Kidney (tissue), 14 donors: ENCODE results near the gene FDX1. TPM values are rescaled to one million over a fixed set of nuclear protein-coding genes. Genes with fewer than 3 reads are reported as not detected.

Source experiments
- DNase-seq, 5 donors: peaks; one replicate each; pipeline ENCODE4 v3.0.0-alpha.2; 2013 to 2020
- FAIRE-seq: peaks from 2 replicates; lab custom pipeline; 2012; peaks lifted over from hg19 to GRCh38; lab: Jason Lieb, UNC
- H3K27ac ChIP-seq, 2 donors: one replicate each; pipeline ENCODE4 v1.7.0; 2013; ENCODE audit warnings: low read depth in 2 of 2, low read length in 2 of 2, inconsistent platforms in 1 of 2
- H3K27me3 ChIP-seq: one replicate; pipeline ENCODE4 v1.7.1; 2013; ENCODE audit warnings: low read length, inconsistent platforms; ENCODE audit not compliant: control insufficient read depth, insufficient read depth
- H3K36me3 ChIP-seq, 3 donors: one replicate each; pipeline versions ENCODE4 v1.7.0 to v1.7.1; 2013; ENCODE audit warnings: low read length in 3 of 3, control low read depth in 1 of 3, inconsistent platforms in 1 of 3; ENCODE audit not compliant: insufficient read depth in 3 of 3, control insufficient read depth in 2 of 3
- H3K4me1 ChIP-seq, 3 donors: one replicate each; pipeline versions ENCODE4 v1.7.0 to v1.7.1; 2013; ENCODE audit warnings: low read length in 3 of 3, inconsistent platforms in 1 of 3, low read depth in 1 of 3; ENCODE audit not compliant: control insufficient read depth in 2 of 3, insufficient read depth in 2 of 3
- H3K4me3 ChIP-seq, 3 donors: one replicate each; pipeline versions ENCODE4 v1.7.0 to v1.8.1; 2013; ENCODE audit warnings: low read length in 3 of 3, control low read depth in 1 of 3, inconsistent platforms in 1 of 3
- H3K9ac ChIP-seq, 3 donors: one replicate each; pipeline versions ENCODE4 v1.7.0 to v1.7.1; 2013; ENCODE audit warnings: low read length in 3 of 3, control low read depth in 1 of 3, inconsistent platforms in 1 of 3
- H3K9me3 ChIP-seq, 3 donors: one replicate each; pipeline versions ENCODE4 v1.7.0 to v1.7.1; 2013; ENCODE audit warnings: low read length in 3 of 3, control low read depth in 1 of 3, inconsistent platforms in 1 of 3; ENCODE audit not compliant: control insufficient read depth in 2 of 3, insufficient read depth in 1 of 3
- CTCF ChIP-seq: IDR thresholded peaks from 3 replicates; pipeline ENCODE4 v1.5.1; 2012; ENCODE audit warnings: mild to moderate bottlenecking, moderate library complexity, borderline replicate concordance; ENCODE audit not compliant: insufficient read depth; ENCODE audit errors: extremely low read depth
- intact Hi-C: fragments of 100-400 bp; cut with DNase I; formaldehyde crosslinking; loops from one replicate; pipeline ENCODE4 v1.11.1; 2022
- polyA plus RNA-seq: library from polyadenylated mRNA; stranded (reverse); fragments of 350-450 nt; fragmentation: Illumina TruSeq; extraction: RNeasy Lipid Tissue Mini Kit (QIAGEN cat#74804); gene quantifications from one replicate; pipeline ENCODE4 v1.2.3, GENCODE V29; 2014; ENCODE audit warnings: low read depth, low replicate concordance; ENCODE audit not compliant: insufficient read depth
- total RNA-seq: library from RNA; stranded (reverse); fragmentation: NEBNext Ultra II Directional; extraction: Animal tissue kit (Norgen Biotek cat#: 25700); gene quantifications from one replicate; pipeline ENCODE4 v1.2.1, GENCODE V29; 2021
- donor health status: control.
- donor health status: control.
- donor health status: control.
- donor health status: control.
- donor health status: control.
- donor health status: DM: yes; HTN: yes; CAD: no.
- donor health status: Normal renal cell carcinoma (clear cell type).

FDX1 gene
- total and polyA plus RNA-seq, 2 donors from 2014 or later = 13.1 to 34.4 TPM

GRCh38 chr11:110428040-110428439 is 1.7 kb upstream of the FDX1 start:
- DNase-seq (no peak), FAIRE-seq (no peak)
- TF ChIP-seq CTCF = no peak
- Histone ChIP-seq H3K4me3 (no peak overlapping the region), H3K4me1 (peaks cover 2 to 12% (median 5%) of the 10 kb centered on the region in 3 donors), H3K9ac (no peak overlapping the region), H3K27me3 (no peaks in the 10 kb centered on the region), H3K9me3 (no peaks in the 10 kb centered on the region), H3K27ac (no peak overlapping the region), H3K36me3 (no peaks in the 10 kb centered on the region)
- intact Hi-C loops = no loop called here

GRCh38 chr11:110428956-110429730 is 605 bp upstream of the FDX1 start:
- intact Hi-C loops = no loop called here
- Histone ChIP-seq H3K4me3 (peak overlapping the region; percentile 64 to 85 (median 67)), H3K4me1 (peaks cover 4 to 19% (median 10%) of the 10 kb centered on the region in 3 donors), H3K9ac (peak overlapping the region in 2 of 3 donors; percentile 20 to 34), H3K27me3 (no peaks in the 10 kb centered on the region), H3K27ac (peak overlapping the region; percentile 61 to 88), H3K36me3 (no peaks in the 10 kb centered on the region), H3K9me3 (no peaks in the 10 kb centered on the region)
- FAIRE-seq = no peak
- no peak for TF ChIP-seq CTCF
- DNase-seq = no peak

- H3K9me3 ChIP-seq = no peaks in the 10 kb centered on the region
- H3K4me1 ChIP-seq = peaks cover 4 to 23% (median 10%) of the 10 kb centered on the region in 3 donors
- peak overlapping the region; percentile 61 to 88 for H3K27ac ChIP-seq
- H3K9ac ChIP-seq = peak overlapping the region; percentile 72 to 97 (median 91)
- no peak for TF ChIP-seq CTCF
- DNase-seq = peak in 3 of 5 donors; percentile 66 to 72 (median 68)
- no peaks in the 10 kb centered on the region for H3K27me3 ChIP-seq
- H3K4me3 ChIP-seq = peak overlapping the region; percentile 76 to 91 (median 85)
- H3K36me3 ChIP-seq = no peaks in the 10 kb centered on the region
- intact Hi-C loops = loop anchor here (10.0 kb wide), 1 partner anchor 226 kb away; no protein-coding TSS in a partner anchor
- FAIRE-seq = no peak
Observed at GRCh38 chr11:110430267-110431050, 711 bp downstream of the FDX1 start.
